BE2C (cell line): ENCODE measurements around the gene LAS1L.
"Not testable (repeated sequence)": the region's sequence is repeated elsewhere in the genome, so short reads cannot be mapped to it uniquely, and the experiment has no call there.

Source experiments
- DNase-seq: peaks from one replicate; pipeline ENCODE4 v3.0.0-alpha.2; 2020
- H3K27me3 ChIP-seq: fragments of 250-450 bp; sonication (Bioruptor Pico); 2 replicates; pipeline ENCODE4 v1.5.1; 2020; ENCODE audit warnings: mild to moderate bottlenecking
- H3K36me3 ChIP-seq: fragments of 250-450 bp; sonication (Bioruptor Pico); 2 replicates; pipeline ENCODE4 v1.5.1; 2020; ENCODE audit warnings: mild to moderate bottlenecking
- H3K4me1 ChIP-seq: fragments of 250-450 bp; sonication (Bioruptor Pico); 2 replicates; pipeline ENCODE4 v1.5.1; 2020
- H3K4me3 ChIP-seq: 2 replicates; pipeline ENCODE4 v1.5.1; 2011; ENCODE audit warnings: low read depth, low read length
- H3K9me3 ChIP-seq: fragments of 250-450 bp; sonication (Bioruptor Pico); 2 replicates; pipeline ENCODE4 v1.5.1; 2020
- TF ChIP-seq, protein P1 (sequence below): IDR thresholded peaks from 2 replicates; pipeline ENCODE4 v1.5.1; 2012; ENCODE audit warnings: mild to moderate bottlenecking, low read depth, low read length

The LAS1L gene

DNA sequence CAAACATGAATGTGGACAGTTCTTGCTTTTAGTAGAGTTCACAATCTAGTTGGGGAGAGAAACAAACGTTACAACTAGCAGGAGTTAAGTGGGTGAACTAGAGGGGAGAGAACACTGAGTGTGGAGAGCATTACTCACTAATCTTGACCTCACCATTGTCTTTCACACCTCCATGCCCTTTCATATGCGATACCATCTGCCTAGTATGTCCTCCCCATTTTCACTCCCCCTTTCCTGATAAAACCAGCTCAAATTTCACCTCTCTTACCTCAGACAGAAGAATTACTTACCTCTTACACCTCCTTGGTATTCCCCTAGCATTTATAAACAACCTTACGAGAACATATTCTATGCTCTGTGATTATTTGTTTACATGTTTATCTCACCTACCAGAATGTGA is 53.6 kb downstream of the LAS1L start:
- H3K4me1 ChIP-seq, result no peaks in the 10 kb centered on the region
- no peaks in the 10 kb centered on the region for H3K9me3 ChIP-seq
- no peaks in the 10 kb centered on the region for H3K36me3 ChIP-seq
- TF ChIP-seq, protein P1, sequence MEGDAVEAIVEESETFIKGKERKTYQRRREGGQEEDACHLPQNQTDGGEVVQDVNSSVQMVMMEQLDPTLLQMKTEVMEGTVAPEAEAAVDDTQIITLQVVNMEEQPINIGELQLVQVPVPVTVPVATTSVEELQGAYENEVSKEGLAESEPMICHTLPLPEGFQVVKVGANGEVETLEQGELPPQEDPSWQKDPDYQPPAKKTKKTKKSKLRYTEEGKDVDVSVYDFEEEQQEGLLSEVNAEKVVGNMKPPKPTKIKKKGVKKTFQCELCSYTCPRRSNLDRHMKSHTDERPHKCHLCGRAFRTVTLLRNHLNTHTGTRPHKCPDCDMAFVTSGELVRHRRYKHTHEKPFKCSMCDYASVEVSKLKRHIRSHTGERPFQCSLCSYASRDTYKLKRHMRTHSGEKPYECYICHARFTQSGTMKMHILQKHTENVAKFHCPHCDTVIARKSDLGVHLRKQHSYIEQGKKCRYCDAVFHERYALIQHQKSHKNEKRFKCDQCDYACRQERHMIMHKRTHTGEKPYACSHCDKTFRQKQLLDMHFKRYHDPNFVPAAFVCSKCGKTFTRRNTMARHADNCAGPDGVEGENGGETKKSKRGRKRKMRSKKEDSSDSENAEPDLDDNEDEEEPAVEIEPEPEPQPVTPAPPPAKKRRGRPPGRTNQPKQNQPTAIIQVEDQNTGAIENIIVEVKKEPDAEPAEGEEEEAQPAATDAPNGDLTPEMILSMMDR, result no peak
- DNase-seq, result no peak
- H3K27me3 ChIP-seq, result no peaks in the 10 kb centered on the region
- no peak overlapping the region for H3K4me3 ChIP-seq

DNA sequence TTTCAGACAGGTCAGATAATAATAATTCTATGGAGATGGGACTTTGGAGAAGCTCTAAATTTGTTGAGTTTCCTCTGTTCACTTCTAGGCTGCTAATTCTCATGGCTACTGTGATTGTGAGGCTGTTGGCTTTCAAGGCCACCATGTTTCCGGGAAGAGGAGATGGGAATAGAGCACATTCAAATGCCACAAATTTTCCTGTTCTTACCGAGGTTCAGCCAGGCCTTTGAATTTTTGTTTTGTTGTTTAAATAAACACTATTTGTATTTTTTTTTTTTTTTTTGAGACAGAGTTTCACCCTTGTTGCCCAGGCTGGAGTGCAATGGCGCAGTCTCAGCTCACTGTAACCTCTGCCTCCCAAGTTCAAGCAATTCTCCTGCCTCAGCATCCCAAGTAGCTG is 55.5 kb downstream of the LAS1L start:
- H3K4me1 ChIP-seq, H3K27me3 ChIP-seq, H3K36me3 ChIP-seq, H3K4me3 ChIP-seq, H3K9me3 ChIP-seq, DNase-seq: not testable (repeated sequence)

DNA sequence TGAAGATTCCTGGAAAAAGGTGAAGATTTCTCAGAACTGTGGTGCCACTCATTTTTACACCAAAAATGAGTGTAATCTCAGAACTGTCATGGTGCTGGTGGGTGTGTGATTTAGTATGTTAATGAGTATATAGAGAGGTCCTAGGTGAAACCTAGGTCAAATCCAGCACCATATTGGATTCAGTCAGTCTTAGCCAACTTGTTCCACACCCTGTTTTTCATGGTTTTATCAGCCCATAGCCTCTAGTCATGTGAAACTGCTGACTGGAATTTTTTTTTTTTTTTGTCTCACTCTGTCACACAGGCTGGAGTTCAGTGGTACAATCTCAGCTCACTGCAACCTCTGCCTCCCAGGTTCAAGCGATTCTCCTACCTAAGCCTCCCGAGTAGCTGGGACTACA is 58.0 kb downstream of the LAS1L start:
- Histone ChIP-seq H3K9me3 (no peaks in the 10 kb centered on the region), H3K36me3 (no peaks in the 10 kb centered on the region), H3K4me1 (no peaks in the 10 kb centered on the region), H3K27me3 (no peaks in the 10 kb centered on the region), H3K4me3 (no peak overlapping the region)
- TF ChIP-seq, protein P1, result no peak
- DNase-seq, result no peak

DNA sequence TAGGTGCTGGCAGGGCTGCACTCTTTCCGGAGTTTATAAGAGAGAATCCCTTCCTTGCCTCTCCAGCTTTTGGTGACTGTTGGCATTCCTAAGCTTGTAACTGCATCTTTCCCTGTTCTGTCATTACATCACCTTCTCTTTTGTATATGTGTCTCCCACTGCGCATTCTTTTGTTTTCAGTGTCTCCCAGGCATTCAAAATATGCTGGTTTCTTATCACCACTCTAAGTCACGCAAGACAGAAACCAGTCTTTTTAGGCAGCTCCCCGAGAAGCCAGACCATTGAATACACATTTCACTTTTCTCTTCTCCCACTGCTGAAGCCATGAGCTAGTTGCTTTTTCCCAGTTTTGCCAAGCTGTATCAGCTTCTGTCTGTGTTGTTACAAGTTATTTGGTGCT is 71.0 kb downstream of the LAS1L start:
- DNase-seq, result no peak
- TF ChIP-seq, protein P1, result no peak
- Histone ChIP-seq H3K4me3 (no peak overlapping the region), H3K27me3 (no peaks in the 10 kb centered on the region), H3K36me3 (no peaks in the 10 kb centered on the region), H3K4me1 (no peaks in the 10 kb centered on the region), H3K9me3 (no peaks in the 10 kb centered on the region)
